ENCODE measurements around the gene MKS1. TPM values are rescaled to one million over a fixed set of nuclear protein-coding genes. Genes with fewer than 3 reads are reported as not detected.
A peak's percentile ranks its signal among the peaks of the same experiment; 100 is the strongest.

The MKS1 gene
- total RNA-seq, 1 experiment from 2014 or later, result 29.8 TPM

DNA sequence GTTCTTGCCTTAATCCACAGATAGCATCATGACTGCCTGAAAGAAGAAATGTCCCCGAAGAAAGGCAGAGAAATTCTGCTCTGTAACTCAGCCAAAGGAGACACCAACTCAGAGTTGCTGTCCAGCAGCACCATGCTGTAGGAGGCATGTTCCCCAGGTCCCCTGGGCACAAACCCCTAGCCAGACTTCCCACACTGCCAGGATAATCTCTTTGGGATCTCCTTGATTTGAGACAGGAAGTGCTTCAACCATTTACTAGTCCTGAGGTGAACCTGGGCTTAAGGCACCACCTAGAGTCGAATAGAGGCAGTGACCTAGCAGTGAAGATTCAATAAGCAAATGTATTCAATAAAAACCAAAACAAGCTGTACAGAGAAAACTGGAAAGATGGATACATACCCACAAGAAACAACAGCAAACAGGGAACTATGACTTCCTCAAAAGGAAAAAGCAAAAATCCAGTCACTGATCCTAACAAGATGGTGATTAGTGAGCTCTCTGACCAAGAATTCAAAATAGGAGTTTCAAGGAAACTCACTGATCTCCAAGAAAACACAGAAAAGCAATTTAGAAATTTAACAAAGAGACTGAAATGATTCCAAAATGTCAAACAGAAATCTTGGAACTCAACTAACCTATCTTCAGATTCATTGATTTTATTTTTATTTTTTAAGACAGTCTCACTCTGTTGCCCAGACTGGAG, 46.5 kb downstream of the MKS1 start:
- ATAC-seq, result peak; percentile 97
- Histone ChIP-seq H3K79me2 (ENCODE audit: insufficient read depth, low read length) (no peaks in the 10 kb centered on the region), H3K4me3 (replicated peaks in 1 of 2; ENCODE audit: low read depth in 1 of 2, low read length in 2 of 2) (no peak overlapping the region), H3K9ac (ENCODE audit: low read length) (no peak overlapping the region), H2AFZ (ENCODE audit: low read depth, low read length, poor library complexity, severe bottlenecking) (peak overlapping the region; percentile 5), H3K27me3 (ENCODE audit: insufficient read depth, low read length) (peaks cover 26% of the 10 kb centered on the region), H3K4me2 (ENCODE audit: low read length) (peak overlapping the region; percentile 10; the same call in 1 of the 2 replicates), H3K4me1 (ENCODE audit: control insufficient read depth in 1 of 2, insufficient read depth in 2 of 2, low read length in 2 of 2) (0 out of 4 replicates have a peak, but pooled peaks cover 0 to 2% of the 10 kb centered on the region in 2 experiments), H3K36me3 (ENCODE audit: control insufficient read depth in 1 of 2, insufficient read depth in 2 of 2, low read length in 2 of 2) (no peaks in the 10 kb centered on the region), H3K9me3 (ENCODE audit: control insufficient read depth in 1 of 2, insufficient read depth in 1 of 2, low read depth in 1 of 2, low read length in 2 of 2) (no peaks in the 10 kb centered on the region), H3K9me2 (ENCODE audit: insufficient read depth) (no peaks in the 10 kb centered on the region), H3K27ac (ENCODE audit: low read depth, low read length) (no peak overlapping the region), H4K20me1 (ENCODE audit: insufficient read depth) (no peaks in the 10 kb centered on the region)
- CTCF ChIA-PET, result interaction anchor here (0.6 to 1.6 kb wide), 14 partner anchors 12 to 389 kb away, joined by 3 to 27 read pairs (median 4); no protein-coding TSS in a partner anchor
- intact Hi-C loops (cut with micrococcal nuclease), result loop anchor here (1.0 to 5.0 kb wide), 2 partner anchors 50 to 1040 kb away; no protein-coding TSS in a partner anchor
- peak; percentile 79 for DNase-seq (ENCODE audit: low read depth, low spot score)
- RAD21 ChIA-PET (ENCODE audit: low non-redundant PET in 1 of 2, low total read pairs in 2 of 2, uncharacterized antibody in 2 of 2, unreplicated experiment in 2 of 2), result interaction anchor here (0.6 to 1.2 kb wide), 5 partner anchors 48 to 176 kb away, joined by 3 to 6 read pairs (median 3); partner anchors contain the start of gene SRSF1 (in 1 of the 2)
- TF ChIP-seq RAD21 (IDR thresholded peaks at IDR 0.05; ENCODE audit: low read depth) (peak; percentile 91), ELF1 (IDR thresholded peaks at IDR 0.05; ENCODE audit: borderline replicate concordance, low read depth) (peak; percentile 52; the same call in 1 of the 2 replicates), ZNF274 (IDR thresholded peaks at IDR 0.05; ENCODE audit: low read depth, low read length) (no peak), REST (IDR thresholded peaks at IDR 0.05; ENCODE audit: low read depth) (peak; percentile 51)
- TF ChIP-seq, protein P1, sequence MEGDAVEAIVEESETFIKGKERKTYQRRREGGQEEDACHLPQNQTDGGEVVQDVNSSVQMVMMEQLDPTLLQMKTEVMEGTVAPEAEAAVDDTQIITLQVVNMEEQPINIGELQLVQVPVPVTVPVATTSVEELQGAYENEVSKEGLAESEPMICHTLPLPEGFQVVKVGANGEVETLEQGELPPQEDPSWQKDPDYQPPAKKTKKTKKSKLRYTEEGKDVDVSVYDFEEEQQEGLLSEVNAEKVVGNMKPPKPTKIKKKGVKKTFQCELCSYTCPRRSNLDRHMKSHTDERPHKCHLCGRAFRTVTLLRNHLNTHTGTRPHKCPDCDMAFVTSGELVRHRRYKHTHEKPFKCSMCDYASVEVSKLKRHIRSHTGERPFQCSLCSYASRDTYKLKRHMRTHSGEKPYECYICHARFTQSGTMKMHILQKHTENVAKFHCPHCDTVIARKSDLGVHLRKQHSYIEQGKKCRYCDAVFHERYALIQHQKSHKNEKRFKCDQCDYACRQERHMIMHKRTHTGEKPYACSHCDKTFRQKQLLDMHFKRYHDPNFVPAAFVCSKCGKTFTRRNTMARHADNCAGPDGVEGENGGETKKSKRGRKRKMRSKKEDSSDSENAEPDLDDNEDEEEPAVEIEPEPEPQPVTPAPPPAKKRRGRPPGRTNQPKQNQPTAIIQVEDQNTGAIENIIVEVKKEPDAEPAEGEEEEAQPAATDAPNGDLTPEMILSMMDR (IDR thresholded peaks at IDR 0.05 in 2 of 3, conservative IDR thresholded peaks at IDR 0.05 in 1 of 3; ENCODE audit: borderline replicate concordance in 1 of 3, insufficient read depth in 1 of 3, low read depth in 2 of 3, low read length in 2 of 3), result peak; percentile 85 to 94 (median 92)
- POLR2A ChIA-PET, result no interaction called here
- no TSS peak for BruUV-seq (replicated peaks)

Measured in HCT116 (cell line).